Measurements from ENCODE around the gene EPRS1.
"Not testable (repeated sequence)": the region's sequence is repeated elsewhere in the genome, so short reads cannot be mapped to it uniquely, and the experiment has no call there.

EPRS1 gene

DNA sequence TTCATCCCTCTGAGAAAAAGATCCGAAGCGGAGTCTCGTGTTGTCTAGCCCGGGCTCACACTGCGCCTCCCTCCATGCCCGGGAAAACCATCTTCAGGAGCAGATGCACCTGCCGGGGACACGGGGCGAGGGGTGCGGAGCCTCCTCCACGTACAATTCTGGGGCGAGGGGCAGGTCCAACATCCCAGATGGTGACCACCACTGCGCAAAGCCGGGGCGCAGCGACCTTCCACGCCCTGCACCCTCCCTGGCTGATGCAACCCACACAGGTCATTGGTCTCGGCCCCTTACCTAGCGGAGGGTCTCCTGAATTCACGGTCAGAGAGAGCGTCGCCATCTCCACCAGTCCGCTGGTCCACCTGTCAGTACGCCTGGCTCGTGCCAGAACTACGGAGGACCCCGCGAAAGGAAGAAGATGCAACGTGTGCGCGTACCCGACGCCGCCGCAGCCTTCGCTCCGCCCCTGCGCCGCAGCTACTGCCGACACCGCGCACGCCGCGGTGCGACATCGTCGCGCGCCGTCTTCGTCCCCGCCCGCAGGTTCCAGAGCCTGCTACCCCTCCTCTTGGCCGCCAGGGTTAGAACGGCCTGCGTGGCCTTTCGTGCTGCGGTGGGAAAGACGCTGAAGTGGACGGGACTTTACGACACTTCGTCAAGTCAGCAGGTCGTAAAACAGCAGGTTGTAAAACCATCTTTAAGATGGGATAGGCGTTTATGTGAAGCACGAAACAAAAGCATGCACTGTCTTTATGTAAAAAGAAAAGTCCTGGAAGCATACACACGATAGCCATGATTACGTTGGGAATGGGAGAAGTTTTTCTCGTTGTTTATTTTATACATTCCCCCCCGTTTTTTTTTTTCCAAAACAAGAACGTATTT is at the start of gene EPRS1:
EPRS1 (minus strand) TSS at position 454 of the 879 bp plus-strand sequence; CDS start at position 337, 117 bp downstream.
- DNase-seq = peak; percentile 97

DNA sequence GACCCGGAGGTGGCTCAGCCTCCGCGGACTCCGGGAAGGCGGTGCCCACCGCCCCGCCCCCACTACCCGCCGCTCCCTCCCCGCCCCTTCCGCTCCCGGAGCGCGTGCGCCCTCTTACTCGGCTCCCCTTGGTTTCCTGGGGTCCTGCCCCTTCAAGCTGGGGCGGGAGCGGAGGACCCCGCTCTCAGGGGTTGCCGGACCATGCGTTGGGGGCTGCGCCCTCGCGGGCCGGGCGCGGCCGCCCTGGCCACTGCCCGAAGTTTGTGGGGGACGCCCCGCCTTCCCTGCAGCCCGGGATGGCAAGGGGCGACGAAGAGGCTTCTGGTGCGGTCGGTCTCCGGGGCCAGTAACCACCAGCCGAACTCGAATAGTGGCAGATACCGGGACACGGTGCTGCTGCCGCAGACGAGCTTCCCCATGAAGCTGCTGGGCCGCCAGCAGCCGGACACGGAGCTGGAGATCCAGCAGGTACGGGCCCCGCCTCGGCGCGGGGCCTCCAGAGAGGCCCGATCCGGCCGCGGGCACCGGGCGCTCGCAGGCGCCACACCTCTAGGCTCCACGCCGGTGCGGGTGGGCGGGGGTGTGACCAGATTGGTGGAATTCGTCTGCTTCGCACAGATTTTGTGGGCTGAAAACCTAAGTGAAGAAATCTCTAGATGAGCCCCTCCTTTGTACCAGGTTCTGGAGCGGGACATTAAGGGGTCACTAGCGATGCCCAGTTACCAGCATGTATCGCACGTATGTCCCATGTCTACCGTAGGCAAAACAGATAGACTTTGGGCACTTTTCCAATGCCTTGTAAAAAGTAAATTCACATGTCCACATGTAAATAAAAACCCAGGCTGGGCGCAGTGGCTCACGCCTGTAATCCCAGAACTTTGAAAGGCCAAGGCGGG is 48.0 kb upstream of the EPRS1 start, which contains the start of gene IARS2:
IARS2 (plus strand) TSS at position 117 of the 896 bp plus-strand sequence; CDS start at position 202, 85 bp downstream.
- DNase-seq = peak; percentile 94

DNA sequence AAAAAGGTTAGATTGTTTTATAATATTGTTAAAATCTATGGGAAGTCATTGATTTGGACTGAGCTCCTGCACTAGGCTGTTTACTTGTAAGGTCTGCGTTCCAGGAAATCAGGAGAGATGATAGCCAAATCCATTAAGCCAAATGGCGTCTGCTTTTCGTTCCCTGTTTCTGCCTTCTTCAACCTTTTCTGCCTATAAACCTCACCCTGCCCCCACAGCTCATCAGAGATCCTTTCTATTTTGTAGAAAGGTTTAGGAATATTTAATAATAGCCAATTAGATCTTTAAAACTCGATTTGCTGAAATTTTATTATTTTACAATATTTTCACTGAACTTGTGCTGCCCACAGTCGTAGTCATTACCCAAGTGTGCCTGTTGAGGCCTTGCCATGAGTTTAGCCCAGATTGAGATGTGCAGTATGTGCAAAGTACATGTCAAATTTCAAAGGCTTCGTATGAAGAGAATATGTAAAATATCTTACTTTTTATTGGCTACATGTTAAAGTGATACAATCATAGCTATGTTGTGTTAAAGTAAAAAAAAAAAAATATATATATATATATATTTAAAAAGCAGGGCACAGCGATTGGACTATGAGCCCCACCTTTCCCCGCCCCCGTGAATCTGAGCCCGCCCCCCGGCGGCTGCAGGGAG is 47.2 kb upstream of the EPRS1 start:
- DNase-seq = no peak

DNA sequence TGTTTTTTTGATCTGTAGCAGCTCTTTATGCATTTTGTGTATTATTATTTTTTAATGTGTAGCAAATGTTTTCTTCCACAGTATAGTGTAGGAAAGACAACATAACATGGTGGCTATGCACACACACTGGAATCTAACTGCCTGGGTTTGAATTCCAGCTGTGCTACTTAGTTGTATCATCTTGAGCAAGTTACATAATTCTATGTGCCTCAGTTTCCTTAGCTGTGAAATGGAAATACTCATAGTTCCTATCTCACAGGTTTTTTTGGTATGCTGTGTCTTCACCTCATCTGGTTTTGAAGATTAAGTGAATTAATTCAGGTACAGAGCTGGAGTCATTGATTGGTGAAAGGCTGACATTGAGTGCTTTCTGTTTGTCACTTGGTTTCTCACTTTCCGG is 46.4 kb upstream of the EPRS1 start:
- DNase-seq = no peak

DNA sequence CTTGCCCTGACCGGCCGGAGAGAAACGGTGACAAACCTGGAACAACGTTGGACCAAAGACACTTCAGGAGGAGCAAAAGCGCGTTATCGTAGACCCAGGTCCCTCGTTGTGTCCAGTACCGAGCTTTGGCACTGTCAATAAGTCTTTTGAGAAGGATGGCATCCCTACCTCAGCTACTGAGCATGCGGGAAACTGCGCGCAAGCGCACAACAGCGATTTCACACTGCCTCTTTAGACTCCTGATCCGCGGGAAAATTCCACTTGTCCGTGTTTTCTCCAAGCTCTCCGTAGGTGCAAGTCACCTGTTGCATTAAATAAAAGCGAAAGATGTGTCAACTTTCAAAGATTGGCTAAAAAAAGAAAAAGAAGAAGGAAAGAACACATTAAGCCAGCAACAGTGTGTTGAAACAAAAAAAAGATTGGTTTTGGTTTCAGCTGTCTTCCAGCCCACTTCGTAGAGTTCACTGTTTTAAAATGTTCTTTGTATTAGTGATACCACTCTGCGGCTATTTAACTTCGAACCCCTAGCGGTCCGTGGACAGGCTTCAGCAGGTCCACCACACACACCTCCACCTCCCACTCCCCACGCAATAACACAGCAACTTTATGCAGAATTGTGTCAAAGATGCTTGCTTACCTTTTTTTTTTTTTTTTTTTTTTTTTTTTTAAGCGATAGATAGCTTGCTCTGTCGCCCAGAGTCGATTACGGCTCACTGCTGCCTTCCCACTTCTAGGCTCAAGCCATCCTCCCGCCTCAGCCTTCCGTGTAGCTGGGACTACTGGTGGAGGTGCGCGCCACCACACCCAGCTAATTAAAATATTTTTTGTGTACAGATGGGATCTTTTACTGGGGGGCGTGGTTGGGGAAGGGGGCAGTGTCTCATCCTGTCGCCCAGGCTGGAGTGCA is 43.6 kb upstream of the EPRS1 start, which contains the start of gene BPNT1:
BPNT1 (minus strand) TSS at position 139 of the 907 bp plus-strand sequence. CDS start 9,942 bp downstream, outside the sequence.
- DNase-seq = peak; percentile 97

DNA sequence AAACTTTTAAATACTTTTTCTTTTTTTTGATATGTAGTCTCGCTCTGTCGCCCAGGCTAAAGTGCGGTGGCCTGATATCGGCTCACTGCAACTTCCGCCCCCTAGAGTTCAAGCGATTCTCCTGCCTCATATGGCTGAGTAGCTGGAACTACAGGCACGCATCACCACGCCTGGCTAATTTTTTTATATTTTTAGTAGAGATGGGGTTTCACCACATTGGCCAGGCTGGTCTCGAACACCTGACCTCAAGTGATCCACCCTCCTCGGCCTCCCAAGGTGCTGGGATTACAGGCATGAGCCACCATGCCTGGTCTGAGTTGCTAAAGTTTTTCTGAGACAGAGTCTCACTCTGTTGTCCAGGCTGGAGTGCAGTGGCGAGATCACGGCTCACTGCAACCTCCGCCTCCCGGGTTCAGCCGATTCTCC is 40.0 kb upstream of the EPRS1 start:
- DNase-seq = not testable (repeated sequence)

DNA sequence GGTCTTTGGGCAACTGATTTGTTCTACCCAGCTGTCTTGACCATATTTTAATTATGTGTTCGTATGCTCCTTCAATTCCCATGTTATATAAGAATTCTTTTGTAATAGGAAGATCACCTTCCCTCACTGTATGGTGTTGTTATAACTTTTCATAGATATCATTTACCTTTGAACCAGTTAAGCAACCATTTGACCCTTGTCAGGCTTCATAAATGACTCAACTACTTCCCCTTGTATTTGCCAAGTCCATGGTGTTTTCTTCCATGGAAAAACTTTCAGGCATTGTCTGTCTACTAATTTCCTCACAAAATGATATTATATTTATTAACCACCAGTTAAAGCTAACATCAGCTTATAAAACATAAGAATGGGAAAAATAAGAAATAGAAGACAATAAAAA is 38.2 kb upstream of the EPRS1 start:
- DNase-seq = no peak

DNA sequence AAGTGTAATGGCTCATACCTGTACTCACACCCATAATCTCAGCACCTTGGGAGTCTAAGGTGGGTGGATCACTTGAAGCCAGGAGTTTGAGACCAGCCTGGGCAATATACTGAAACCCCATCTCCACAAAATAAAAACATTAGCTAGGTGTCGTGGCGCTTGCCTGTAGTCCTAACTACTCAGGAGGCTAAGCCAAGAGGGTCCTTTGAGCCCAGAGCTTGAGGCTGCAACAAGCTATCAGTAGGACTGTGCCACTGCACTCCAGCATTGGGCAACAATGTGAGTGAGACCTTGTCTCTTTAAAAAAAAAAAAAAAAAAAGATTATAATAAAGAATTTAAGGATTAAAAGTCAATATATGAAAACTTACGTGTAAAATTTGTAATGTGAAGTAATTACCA is 31.6 kb upstream of the EPRS1 start:
- no peak for DNase-seq

DNA sequence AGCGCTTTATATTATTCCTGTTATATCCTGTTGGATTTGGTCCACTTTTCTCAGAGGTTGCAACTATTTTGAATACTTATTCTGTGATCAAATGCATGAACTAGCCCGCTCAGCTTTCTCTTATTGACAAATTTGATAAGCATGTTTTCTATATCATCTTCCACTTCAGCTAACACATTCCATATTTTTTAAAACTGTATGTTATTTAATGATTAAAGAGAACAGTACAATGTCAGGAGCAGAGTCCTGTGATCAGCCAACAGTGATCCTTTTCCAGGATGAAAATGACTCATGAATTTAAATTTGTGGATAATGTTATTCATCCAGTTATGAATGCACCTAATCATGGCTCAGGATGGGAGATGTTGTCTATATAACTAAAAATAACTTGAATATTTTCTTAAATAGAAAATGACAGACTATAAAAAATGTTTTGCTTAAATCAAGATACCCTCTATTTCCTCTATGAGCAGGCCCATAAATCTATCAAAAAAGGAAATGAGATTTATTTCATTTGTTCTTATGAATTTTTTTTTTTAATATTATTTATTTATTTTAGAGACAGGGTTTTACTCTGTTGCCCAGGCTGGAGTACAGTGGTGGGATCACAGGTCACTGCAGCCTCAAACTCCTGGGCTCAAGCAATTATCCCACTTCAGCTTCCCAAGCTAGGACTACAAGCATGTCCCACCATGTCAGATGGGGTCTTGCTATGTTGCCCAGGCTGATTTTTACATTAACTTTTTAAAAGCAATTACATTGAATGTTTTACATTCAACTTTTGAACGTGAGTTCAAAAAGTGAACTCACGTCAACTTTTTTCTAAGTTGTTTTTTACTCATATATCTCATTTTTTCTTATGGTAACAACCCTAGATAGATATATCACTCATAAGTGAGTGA is 30.8 kb upstream of the EPRS1 start:
- no peak for DNase-seq

DNA sequence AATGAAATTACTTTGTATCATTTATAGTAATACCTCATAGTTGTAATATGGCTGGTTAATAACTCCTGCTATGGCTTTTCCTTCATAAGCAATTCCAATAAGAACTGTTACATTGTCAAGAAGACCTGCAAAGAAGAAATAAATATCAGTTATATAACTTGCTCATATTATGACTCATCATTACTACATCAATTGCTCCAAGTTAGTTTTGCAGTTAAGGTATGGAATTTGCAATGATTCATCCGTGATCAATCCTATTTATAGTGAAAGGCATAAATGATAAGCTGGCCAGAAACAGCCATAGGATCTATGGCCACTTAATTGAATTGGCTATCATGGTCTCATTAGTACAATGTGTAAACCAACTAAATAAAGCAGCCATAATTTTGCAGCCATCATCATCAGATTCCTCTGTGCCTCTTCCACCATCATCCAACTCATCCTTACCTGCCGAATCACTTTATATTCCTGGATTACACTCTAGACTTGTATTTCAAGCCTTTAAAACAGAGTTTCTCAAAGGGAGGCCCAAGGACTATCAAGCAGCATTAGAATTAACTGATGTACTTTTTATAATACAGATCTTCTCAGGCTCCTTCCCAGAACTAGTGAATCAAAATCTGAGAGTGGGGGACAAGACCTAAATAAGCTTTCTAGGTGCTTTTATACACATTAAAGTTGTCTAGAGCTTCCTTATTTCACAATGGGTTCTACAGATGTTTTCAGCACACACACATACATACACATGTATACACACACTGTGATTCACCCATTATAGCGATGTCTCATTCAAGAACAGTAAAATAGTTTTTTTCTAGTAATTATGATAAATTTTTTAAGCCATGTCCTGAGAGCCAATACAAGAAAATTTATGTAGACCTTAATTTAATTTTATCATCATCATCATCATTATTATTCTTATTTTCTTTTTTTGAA is 21.2 kb upstream of the EPRS1 start:
- no peak for DNase-seq

DNA sequence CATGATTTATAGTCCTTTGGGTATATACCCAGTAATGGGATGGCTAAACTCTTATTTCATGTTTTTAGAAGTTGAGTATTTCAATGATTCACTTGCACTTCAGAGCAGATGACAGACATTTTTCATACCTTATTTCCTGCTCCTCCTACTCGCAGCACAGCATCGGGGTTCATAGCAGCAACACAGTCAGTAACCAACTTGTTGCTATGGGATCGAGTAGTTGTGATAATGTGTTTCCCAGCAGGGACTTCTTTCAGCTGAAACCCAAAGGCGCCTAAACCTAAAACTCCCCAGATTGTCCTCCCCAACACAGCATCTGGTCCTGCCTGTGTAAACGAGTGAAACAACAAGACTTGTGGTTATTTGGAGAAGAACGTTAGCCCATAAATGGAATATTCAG is 16.3 kb upstream of the EPRS1 start:
- DNase-seq = no peak

DNA sequence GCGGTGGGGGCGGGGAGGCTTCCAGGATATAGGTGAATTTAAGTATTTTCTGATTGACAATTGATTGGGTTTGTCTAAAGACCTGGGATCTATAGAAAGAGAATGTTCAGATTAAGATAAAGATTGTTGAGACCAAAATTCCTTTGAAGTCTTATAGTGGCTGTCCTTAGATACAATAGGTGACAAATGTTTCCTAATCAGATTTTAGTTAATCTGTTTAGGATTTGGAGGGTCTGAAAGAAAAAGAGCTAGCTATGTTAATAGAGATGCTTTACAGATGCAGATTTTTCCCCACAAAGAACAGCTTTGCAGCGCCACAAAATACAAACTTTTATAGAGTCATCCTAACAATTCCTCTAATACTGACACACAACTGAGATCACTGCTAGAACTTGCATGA is 14.6 kb upstream of the EPRS1 start:
- no peak for DNase-seq

DNA sequence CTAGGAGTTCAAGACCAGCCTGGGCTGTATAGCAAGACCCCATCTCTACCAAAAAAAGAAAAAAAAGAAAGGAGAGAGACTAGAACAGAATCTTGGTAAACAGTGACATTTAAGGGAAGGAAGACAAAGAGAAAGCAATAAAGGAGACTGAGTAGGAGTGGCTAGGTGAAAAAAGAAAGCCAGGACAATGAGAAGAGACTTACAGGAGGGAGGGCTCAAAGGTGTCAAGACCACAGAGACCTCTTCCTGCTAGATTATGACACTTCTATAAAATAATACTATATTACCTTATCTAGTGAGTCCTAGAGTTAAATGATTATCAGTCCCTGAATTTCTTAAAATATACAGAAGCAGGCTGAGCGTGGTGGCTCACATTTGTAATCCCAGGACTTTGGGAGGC is 10.1 kb upstream of the EPRS1 start:
- no peak for DNase-seq

DNA sequence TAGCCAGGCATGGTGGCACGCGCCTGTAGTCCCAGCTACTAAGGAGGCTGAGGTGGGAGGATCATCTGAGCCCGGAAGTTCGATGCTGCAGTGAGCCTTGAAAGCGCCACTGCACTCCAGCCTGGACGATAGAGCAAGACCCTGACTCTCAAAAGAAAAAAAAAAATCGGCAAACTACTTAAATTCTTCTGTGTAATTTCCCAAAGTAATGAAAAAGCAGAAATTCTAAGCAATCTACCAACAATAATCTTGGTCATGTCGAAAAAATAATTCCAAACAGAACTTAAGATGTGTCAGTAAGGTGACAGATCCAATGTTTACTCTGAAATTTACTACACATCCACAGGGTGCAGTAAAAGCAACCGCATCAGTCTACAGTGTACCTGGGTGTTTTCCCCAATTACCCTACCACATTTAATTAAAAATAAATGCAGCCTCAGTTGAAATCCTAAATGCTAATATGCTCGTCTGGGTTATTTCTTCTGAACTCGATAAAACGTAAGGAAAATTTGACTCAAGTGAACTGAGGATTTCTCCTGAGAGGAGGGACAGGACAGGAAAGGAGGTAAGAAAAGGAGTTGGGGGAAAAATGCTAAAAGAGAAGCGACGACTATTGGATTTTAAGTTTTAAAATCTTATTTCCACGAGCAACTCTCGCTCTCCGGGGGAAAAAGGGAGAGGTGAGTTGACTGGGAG is 801 bp downstream of the EPRS1 start:
- DNase-seq = peak; percentile 45

DNA sequence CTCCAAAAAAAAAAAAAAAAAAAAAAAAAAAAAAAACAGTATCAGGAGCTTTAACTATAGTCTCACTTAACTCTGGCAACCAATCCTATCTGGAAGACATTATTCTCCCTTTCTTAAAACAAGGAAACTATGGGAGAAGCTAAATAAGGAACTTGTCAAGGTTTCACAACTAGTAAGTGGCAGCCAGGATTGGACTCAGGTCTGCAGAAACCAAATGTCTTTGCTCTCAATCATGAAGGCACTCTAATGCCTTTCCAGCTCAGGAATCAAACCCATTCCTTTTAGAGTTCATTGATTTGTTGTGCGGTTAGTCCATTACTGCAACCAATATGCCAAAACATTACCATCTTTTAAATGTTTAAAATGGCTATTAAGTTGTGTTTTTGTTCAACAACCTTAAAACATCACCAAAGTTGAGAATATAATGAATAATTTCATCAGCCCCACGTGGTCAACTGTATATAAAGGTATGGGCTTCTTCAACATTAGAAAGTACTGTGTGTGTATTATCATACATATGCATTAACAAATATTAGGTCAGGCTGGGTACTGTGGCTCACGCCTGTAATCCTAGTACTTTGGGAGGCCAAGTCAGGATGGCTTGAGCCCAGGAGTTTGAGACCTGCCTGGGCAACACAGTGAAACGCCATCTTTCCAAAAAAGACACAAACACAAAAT is 1.5 kb downstream of the EPRS1 start:
- DNase-seq = no peak

DNA sequence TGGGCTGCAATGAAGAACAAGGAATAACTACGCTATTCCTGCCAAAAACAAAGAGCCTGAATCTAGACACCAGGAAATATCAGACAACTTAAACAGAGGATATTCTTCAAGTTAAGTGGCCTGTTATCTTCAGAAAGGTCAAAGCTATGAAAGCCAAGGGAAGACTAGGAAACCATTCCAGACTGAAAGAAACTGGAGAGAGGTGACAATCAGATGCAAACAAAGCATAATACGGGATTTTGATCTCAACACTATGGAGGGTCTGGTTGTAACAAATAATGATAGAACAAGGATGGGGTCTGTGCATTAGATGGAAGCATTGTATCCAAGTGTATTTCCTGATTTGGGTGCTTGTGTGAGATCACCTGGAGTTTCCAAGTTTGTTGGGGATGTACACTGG is 2.7 kb downstream of the EPRS1 start:
- no peak for DNase-seq

DNA sequence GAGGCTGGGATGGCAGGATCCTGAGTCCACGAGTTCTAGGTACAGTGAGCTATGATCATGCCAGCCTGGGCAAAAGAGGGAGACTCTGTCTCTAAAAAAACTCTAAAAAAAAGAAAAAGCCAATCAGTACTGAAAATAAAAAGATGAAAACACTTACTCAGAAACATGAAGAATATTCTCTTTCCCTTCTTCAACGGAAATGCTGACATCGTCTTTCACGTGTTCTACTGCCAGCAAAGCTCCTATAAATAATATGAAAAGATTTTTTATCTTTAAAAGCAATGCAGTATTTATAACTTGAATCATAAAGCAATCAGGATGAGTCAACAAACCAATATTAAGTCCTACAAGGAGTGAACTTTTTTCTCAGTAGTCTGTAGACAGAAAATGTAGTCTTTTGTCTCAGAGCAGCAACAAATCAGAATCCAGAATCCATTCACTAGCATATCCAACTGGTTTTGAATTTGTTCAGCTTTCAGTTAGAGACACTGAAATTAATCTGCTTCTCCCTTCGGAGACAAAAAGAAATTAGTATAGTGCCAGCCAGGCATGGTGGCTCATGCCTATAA is 6.2 kb downstream of the EPRS1 start:
- DNase-seq = no peak

DNA sequence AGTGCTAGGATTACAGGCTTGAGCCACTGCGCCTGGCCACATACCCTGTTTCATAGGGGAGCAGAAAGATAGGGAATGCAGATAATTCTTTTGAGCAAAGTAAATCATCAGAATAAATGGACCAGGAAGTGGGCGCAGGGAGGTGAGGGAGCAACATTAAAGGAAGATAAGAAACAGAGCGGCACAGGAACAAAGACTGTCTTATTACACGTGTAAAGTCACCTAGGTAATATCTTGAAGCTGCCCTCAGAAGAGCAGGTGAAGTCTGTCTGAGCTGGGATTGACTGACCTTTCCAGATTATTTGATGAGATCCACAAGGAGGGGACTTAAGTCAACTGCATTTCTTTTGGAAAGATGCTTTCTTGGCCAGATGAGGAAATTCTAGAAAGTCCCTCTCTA is 7.7 kb downstream of the EPRS1 start:
- no peak for DNase-seq

Data from activated CD4-positive, alpha-beta T cell treated with anti-CD3 and anti-CD28 coated beads, Interleukin-10, Interleukin-2, amounts not matched to agents 100 ng/mL and 50 ng/mL, durations not matched to agents 16 hours and 8 hours (primary cell).